ENCODE data around the gene GATAD2A.

Gene GATAD2A

GRCh38 chr19:19420570-19421298 lies 15.3 kb downstream of the GATAD2A start:
- no peak for DNase-seq (ENCODE audit: low read depth in 2 of 2)

DNA sequence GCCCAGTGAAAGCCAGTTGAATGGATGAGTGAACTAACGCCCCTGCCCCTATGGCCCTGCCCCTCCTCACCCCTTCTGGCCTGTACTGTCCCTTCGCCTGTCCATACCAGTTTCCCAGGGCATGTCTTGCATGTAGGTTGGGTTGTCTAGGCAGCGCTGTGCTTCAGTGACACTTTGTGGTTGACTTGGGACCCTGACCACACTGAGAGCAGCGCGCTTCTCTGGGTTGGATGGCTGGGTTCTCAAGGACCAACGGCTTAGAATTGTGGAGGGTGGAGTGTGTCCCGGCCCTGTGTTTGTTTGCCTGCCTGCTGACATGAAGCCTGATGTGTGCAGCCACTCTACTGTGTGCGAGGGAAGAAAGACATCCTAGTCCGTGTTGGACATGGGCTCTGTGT lies 15.8 kb downstream of the GATAD2A start:
- no peak for DNase-seq (ENCODE audit: low read depth in 2 of 2)

DNA sequence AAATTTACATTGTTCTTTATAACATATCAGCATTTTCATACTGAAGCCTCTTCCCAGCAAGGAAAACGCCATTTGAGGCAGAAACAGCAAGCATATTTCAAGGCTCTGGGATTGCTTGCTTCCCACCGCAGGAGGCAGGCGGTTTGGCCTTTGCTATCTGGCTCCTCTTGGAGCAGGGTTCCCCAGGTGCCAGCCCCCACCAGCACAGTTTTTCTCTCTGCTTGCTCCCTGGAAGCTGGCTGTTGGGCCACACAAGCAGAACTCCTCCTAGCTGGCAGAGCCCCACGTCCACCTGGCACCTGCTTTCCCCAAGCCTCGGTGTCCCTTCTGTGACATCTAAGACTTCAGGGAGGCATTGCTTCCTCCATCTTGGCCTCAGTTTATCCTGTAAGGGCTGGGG lies 16.7 kb downstream of the GATAD2A start:
- DNase-seq (ENCODE audit: low read depth in 2 of 2) = no peak

GRCh38 chr19:19423322-19423721 lies 17.8 kb downstream of the GATAD2A start:
- DNase-seq (ENCODE audit: low read depth in 2 of 2) = no peak

DNA sequence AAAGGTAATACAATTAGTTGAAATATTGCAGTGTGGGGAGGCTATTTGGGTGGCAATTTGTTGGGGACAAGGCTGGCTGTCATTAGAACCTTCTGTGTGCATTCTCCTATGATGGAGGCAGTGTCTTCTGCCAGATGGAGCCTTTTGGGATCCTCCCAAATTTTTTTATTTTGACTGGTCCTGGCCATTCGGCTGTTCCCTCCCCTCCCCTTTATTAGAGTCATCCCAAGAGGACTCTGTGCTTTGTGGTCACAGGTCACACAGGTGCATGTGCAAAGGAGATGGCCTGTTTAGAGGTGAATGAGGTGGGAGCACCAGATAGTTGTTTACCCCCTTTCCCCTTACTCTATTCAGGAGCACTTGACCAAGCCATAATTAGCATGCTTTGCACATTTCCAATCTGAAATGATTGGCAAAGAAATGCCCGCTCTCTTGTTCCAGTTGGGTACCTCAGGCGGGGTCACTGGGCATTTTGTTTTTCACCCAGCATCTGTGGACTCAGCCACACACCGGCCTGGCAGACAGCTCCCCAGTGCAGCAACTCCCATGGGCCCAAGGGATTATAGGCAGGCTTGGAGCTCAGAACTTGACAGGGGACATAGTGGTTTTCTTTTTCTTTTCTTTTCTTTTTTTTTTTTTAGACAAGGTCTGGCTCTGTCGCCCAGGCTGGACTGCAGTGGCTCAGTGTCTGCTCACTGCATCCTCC lies 19.8 kb downstream of the GATAD2A start:
- no peak for DNase-seq (ENCODE audit: low read depth in 2 of 2)

GRCh38 chr19:19426216-19426615 lies 20.7 kb downstream of the GATAD2A start:
- no peak for DNase-seq (ENCODE audit: low read depth in 2 of 2)

DNA sequence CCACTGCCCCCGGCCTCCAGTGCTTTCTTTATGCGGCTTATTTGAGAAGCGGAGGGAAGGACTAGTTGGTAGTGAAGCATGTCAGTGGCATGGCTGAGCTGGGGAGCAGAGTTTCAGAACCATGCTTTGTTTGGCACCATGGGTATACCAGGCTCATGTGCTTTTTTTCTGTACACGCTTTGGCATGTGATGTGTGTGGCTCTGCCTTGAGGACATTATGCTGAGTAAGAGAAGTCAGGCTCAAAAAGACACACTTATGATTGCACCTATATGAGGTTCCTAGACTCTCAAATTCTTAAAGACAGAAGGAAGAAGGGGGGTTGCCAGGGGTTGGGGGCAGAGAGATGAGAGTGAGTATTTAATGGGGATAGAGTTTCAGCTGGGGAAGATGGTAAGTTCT lies 21.3 kb downstream of the GATAD2A start:
- DNase-seq (ENCODE audit: low read depth in 2 of 2) = no peak

DNA sequence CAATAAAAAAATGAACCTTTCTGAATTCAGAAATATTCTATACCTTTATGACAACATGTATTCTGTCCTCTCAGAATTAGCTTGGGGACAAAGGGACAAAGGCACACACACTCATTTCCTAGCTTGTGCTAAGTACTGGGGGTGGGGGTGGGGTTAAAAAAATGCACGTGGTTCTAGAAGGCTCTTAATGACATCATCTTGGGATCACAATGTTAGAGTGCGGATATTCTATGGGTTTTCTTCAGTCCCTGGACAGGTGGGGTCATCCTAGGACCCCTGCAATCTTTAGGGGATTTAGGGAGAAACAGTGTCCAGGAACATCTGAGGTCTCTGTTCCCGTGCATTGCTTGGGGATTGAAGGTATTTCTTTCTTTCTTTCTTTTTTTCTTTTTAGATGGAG lies 21.8 kb downstream of the GATAD2A start:
- no peak for DNase-seq (ENCODE audit: low read depth in 2 of 2)

- DNase-seq (ENCODE audit: low read depth in 2 of 2) = no peak
Measured at GRCh38 chr19:19427944-19428343, 22.5 kb downstream of the GATAD2A start.

DNA sequence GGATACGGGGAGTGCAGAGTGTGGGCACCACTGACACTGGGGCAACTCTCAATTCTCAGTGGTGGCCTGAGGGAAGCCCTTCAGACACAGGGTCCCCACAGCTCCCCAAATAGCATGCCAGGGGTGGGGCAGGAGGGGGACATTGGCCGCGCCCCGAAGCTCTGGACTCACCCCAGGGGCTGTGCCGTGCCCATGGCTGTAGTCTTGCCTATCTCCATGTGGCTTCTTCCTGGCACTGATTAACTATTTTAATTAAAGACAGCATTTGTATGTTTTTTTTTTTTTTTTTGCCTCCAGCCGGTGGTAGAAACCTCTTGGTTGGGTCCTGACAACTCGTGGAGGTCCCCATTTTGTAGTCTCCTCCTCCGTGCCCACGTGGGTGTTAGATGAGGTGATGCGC lies 23.3 kb downstream of the GATAD2A start:
- DNase-seq (ENCODE audit: low read depth in 2 of 2) = no peak

- no peak for DNase-seq (ENCODE audit: low read depth in 2 of 2)
Measured at GRCh38 chr19:19429361-19429760, 23.9 kb downstream of the GATAD2A start.

GRCh38 chr19:19432732-19433131 lies 27.3 kb downstream of the GATAD2A start:
- DNase-seq (ENCODE audit: low read depth in 2 of 2) = no peak

DNA sequence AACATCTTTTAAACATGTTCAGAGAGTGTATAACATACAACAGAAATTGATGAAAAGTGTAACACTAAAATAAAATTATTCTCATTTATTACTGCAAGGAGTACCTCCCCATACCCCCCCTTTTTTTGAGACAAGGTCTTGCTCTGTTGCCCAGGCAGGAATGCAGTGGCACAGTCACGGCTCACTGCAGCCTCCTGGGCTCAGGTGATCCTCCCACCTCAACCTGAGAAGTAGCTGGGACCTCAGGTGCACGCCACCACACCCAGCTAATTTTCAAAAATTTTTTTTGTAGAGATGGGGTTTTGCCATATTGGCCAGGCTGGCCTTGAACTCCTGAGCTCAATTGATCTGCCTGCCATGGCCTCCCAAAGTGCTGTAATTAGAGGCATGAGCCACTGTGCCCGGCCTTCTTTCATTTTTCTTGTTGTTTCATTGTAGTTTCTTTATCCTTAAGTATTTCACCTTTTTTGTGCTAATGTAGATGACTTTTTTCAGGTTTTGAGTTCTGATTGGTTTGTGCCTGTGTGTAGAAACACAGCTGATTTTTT lies 28.3 kb downstream of the GATAD2A start:
- no peak for DNase-seq (ENCODE audit: low read depth in 2 of 2)

DNA sequence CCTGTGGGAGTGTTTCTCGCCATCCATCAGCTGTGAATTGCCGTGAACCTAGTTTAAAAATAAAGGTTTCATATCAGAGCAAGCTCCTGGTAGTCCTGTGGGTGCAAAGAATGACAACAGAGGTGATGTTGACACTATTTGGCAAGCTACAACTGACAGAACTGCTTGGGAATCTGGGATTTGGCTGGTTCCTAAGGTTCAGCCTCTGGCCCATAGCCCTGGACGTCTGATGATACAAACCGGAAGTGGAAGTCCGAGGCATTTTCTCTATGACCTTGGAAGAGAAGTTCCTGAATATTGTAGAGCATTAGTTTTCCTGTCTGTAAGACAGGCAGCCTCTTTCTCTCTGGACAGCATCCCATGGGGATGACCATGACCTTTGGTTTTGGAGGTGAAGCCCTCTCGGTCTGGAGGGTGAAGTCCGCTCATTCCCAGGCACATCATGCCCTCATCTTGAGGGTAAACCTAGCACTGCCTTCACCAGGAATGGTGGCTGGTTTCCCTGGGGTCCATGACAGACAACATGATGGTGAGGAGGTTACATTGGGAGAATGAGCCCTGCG lies 29.1 kb downstream of the GATAD2A start:
- no peak for DNase-seq (ENCODE audit: low read depth in 2 of 2)

GRCh38 chr19:19436137-19436691 lies 30.7 kb downstream of the GATAD2A start:
- DNase-seq (ENCODE audit: low read depth in 2 of 2) = no peak

DNA sequence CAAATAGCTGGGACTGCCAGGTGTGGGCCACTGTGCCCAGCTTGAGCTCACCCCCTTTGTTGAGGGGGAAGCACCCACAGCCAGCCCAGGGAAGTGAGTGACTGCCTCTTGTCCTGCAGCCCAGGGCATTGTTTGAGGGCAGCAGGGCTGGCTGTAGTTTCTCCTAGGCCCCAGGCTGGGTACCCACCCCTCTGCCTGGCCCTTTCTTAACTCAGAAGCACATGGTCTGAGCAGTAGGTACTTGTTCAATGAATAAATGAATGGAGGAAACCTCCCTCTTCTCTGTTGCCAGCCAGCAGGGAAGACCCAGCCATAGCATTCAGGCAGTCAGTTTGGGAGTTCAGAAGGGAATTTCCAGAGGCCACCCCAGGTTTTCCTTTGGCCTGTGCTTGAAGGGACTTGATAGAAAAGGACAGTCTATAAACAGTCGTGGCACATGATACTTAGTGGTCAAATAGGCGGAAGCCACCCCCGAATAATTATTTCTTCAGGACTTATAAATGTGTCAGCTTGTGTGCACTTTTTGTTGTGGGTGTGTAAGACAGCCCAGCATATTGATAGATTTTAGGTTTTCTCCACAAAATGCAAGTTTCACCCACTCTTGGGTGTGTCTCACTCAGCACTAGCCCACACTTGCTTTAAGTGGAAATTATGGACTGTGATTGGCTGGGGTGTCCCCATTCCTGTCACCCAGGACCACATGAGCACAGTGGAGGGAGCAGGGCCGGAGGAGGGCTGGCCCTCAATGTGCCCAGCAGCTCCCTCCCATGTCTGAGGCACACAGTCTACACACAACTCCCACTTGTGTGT lies 33.1 kb downstream of the GATAD2A start:
- no peak for DNase-seq (ENCODE audit: low read depth in 2 of 2)

DNA sequence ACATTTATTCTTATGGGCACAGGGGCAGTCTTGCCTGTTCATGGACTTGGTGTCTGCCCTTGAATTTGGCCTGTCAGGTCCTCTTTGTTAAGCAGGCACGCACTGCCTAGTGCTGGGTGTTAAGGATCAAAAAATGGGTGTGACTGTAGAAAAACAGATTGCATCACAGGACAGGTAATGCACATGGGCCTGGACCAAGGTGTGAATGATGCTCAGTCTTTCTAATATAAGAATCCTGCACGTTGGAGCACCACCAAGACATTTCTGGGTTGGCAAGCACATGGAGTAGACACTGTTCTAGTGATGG lies 33.7 kb downstream of the GATAD2A start:
- DNase-seq (ENCODE audit: low read depth in 2 of 2) = no peak

DNA sequence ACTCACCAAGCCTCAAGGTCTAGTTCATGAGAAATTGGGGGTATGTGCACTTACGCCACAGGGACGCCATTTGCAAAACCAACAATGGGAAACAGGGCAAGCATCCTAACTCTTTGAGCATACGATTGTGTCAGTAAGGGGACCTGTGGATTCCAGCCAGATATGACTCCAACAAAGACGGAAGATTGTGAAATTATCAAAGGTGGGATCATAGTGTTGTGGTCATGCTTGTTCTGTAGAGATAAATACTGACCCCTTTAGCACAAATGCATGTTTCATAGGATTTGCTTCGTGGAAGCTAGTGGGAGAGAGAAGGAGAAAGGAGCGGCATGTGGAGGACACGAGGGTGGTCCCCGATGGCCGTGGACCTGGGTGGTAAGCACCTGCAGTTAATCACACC lies 37.8 kb downstream of the GATAD2A start:
- DNase-seq (ENCODE audit: low read depth in 2 of 2) = no peak

GRCh38 chr19:19443902-19444680 lies 38.6 kb downstream of the GATAD2A start:
- DNase-seq (ENCODE audit: low read depth in 2 of 2) = no peak

GRCh38 chr19:19444681-19445155 lies 39.2 kb downstream of the GATAD2A start:
- no peak for DNase-seq (ENCODE audit: low read depth in 2 of 2)

DNA sequence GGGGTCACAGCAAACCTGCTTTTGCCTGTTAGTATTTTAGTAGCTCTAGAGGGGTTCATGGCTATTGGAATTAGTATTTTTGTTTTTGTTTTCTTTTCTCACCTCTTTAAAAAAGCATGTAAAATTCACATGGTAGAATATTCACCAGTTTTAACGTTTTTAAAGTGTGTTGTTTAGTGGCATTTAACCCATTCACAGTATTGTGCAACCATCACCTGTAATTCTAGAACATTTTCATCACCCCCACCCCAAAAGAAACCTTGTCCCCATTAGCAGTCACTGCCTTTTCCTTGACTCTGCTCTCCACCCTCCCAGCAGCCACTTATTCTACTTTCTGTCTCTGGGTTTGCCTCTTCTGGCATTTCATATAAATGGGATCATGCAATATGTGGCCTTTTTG lies 39.8 kb downstream of the GATAD2A start:
- no peak for DNase-seq (ENCODE audit: low read depth in 2 of 2)

Data from stimulated activated CD4-positive, alpha-beta T cell treated with anti-CD3 and anti-CD28 coated beads, Interleukin-15, amount 100 ng/mL, for 48 hours (primary cell).